A204.1 (cell line): ENCODE data around the gene KIF1A.
"Not testable (repeated sequence)": the region's sequence is repeated elsewhere in the genome, so short reads cannot be mapped to it uniquely, and the experiment has no call there.

Source experiments
- FAIRE-seq: peaks from 2 replicates; lab custom pipeline; 2012; peaks lifted over from hg19 to GRCh38; lab: Jason Lieb, UNC

KIF1A gene

GRCh38 chr2:240683980-240684728, 135.9 kb downstream of the KIF1A start:
- not testable (repeated sequence) for FAIRE-seq

- not testable (repeated sequence) for FAIRE-seq
Observed at GRCh38 chr2:240683329-240683979, 136.6 kb downstream of the KIF1A start.

GRCh38 chr2:240682431-240683224, 137.4 kb downstream of the KIF1A start, which contains the start of gene AQP12B:
TSS of gene AQP12B (minus strand) at chr2:240682885. CDS start at chr2:240682837, 48 bp downstream.
- FAIRE-seq = not testable (repeated sequence)

GRCh38 chr2:240680185-240680584, 139.8 kb downstream of the KIF1A start:
- FAIRE-seq = not testable (repeated sequence)

GRCh38 chr2:240678909-240679308, 141.1 kb downstream of the KIF1A start:
- not testable (repeated sequence) for FAIRE-seq

- not testable (repeated sequence) for FAIRE-seq
Observed at GRCh38 chr2:240678043-240678442, 142.0 kb downstream of the KIF1A start.

- FAIRE-seq = not testable (repeated sequence)
Observed at GRCh38 chr2:240675345-240675744, 144.7 kb downstream of the KIF1A start.

GRCh38 chr2:240674461-240675184, 145.4 kb downstream of the KIF1A start:
- not testable (repeated sequence) for FAIRE-seq

GRCh38 chr2:240672701-240673190, 147.3 kb downstream of the KIF1A start:
- FAIRE-seq = no peak

- no peak for FAIRE-seq
Observed at GRCh38 chr2:240672076-240672700, 147.8 kb downstream of the KIF1A start.

- FAIRE-seq = no peak
Observed at GRCh38 chr2:240670950-240671349, 149.1 kb downstream of the KIF1A start.

GRCh38 chr2:240670402-240670801, 149.6 kb downstream of the KIF1A start:
- no peak for FAIRE-seq

GRCh38 chr2:240664622-240665021, 155.4 kb downstream of the KIF1A start:
- no peak for FAIRE-seq
